HepG2 (cell line): ENCODE measurements around the gene DMXL1. TPM values are rescaled to one million over a fixed set of nuclear protein-coding genes. Genes with fewer than 3 reads are reported as not detected.

ENCODE experiments used
- ATAC-seq: fragments of 200-7000 bp; cut with Tn5 transposase; 3 replicates; pipeline ENCODE4 v1.9.1; 2020; ENCODE audit warnings: mild to moderate bottlenecking, moderate library complexity
- BruUV-seq: library from RNA; stranded (reverse); fragments of 400-500 nt; replicated peaks from 2 replicates; lab custom pipeline; 2021; lab: Mats Ljungman, UMichigan
- CTCF ChIA-PET: fragments of 300-600 bp; formaldehyde crosslinking; extraction: SDS; loops from one replicate; lab custom pipeline; 2021; ENCODE audit warnings: low total read pairs, inconsistent platforms, low intra/inter-chr PET ratio; lab: Yijun Ruan, JAX
- POLR2A ChIA-PET: fragments of 350-600 bp; sonication (Branson Sonifier 250); formaldehyde crosslinking; loops from one replicate; lab custom pipeline; 2020; ENCODE audit warnings: antibody characterized with exemption, inconsistent platforms; lab: Yijun Ruan, JAX
- DNase-seq: peaks from one replicate; pipeline ENCODE4 v3.0.0-alpha.2; 2015; ENCODE audit warnings: low spot score
- FAIRE-seq: peaks from 3 replicates; lab custom pipeline; 2011; peaks lifted over from hg19 to GRCh38; lab: Jason Lieb, UNC
- H2AFZ ChIP-seq: one replicate; pipeline ENCODE4 v1.6.1; 2011; ENCODE audit warnings: low read length, inconsistent platforms
- H3K27ac ChIP-seq: fragments of 300-600 bp; 3 replicates; pipeline ENCODE4 v1.8.0; 2011; ENCODE audit warnings: mixed run types, mild to moderate bottlenecking, mixed read lengths, low read length, inconsistent platforms; ENCODE audit not compliant: insufficient read depth; ENCODE audit errors: extremely low read length
- H3K27me3 ChIP-seq, 2 experiments: fragments of 200-600 bp in 1 of 2; 2 replicates in 1 of 2; 3 replicates in 1 of 2; pipeline versions ENCODE4 v1.6.0 to v1.8.0; 2011; ENCODE audit warnings: low read length in 2 of 2, mild to moderate bottlenecking in 2 of 2, moderate library complexity in 2 of 2, inconsistent platforms in 1 of 2; ENCODE audit not compliant: insufficient read depth in 2 of 2, control insufficient read depth in 1 of 2
- H3K36me3 ChIP-seq, 2 experiments: fragments of 200-600 bp in 1 of 2; replicated peaks in 1 of 2; 2 replicates in 1 of 2; 3 replicates in 1 of 2; pipeline versions ENCODE4 v1.5.1 to v1.8.0; 2011; ENCODE audit warnings: low read length in 2 of 2, inconsistent platforms in 1 of 2; ENCODE audit not compliant: insufficient read depth in 2 of 2, control insufficient read depth in 1 of 2
- H3K4me1 ChIP-seq: 2 replicates; pipeline ENCODE4 v1.5.1; 2012; ENCODE audit warnings: low read length, inconsistent platforms; ENCODE audit not compliant: insufficient read depth
- H3K4me2 ChIP-seq: 2 replicates; pipeline ENCODE4 v1.6.0; 2011; ENCODE audit warnings: low read depth, low read length, inconsistent platforms
- H3K4me3 ChIP-seq, 3 experiments: fragments of 200-600 bp in 1 of 3; sonication (generic), shearing (Covaris generic) in 1 of 3; replicated peaks in 1 of 3; 2 replicates each; pipeline ENCODE4 v1.5.1; 2011 to 2016; ENCODE audit warnings: low read length in 3 of 3, inconsistent platforms in 2 of 3, low read depth in 2 of 3, mild to moderate bottlenecking in 2 of 3, control low read depth in 1 of 3, mixed read lengths in 1 of 3; ENCODE audit not compliant: insufficient read depth in 1 of 3
- H3K79me2 ChIP-seq: one replicate; pipeline ENCODE4 v1.6.1; 2011; ENCODE audit warnings: low read length, inconsistent platforms; ENCODE audit not compliant: insufficient read depth
- H3K9ac ChIP-seq: 2 replicates; pipeline ENCODE4 v1.6.0; 2011; ENCODE audit warnings: mild to moderate bottlenecking, low read depth, low read length, inconsistent platforms; ENCODE audit not compliant: insufficient read depth
- H3K9me3 ChIP-seq: 2 replicates; pipeline ENCODE4 v1.5.1; 2012; ENCODE audit warnings: mild to moderate bottlenecking, low read length
- H4K20me1 ChIP-seq: 2 replicates; pipeline ENCODE4 v1.6.0; 2011; ENCODE audit warnings: inconsistent platforms, mild to moderate bottlenecking, low read length, moderate library complexity; ENCODE audit not compliant: insufficient read depth
- HNRNPK ChIP-seq: fragments of 200-400 bp; formaldehyde crosslinking; IDR thresholded peaks from 2 replicates; pipeline ENCODE4 v1.6.1; 2018; ENCODE audit warnings: low read length, low read depth, moderate library complexity, mild to moderate bottlenecking; ENCODE audit not compliant: poor library complexity, severe bottlenecking
- MED8 ChIP-seq: sonication (generic); formaldehyde crosslinking; IDR thresholded peaks from 2 replicates; pipeline ENCODE4 v1.8.1; 2023; ENCODE audit warnings: mild to moderate bottlenecking, missing genetic modification reagents; ENCODE audit not compliant: insufficient replicate concordance
- MEIS2 ChIP-seq: sonication (generic); formaldehyde crosslinking; IDR thresholded peaks from 2 replicates; pipeline ENCODE4 v1.9.0; 2021; ENCODE audit warnings: mild to moderate bottlenecking, missing genetic modification reagents
- MXD4 ChIP-seq: IDR thresholded peaks from 2 replicates; pipeline ENCODE4 v1.6.1; 2016; ENCODE audit warnings: mild to moderate bottlenecking, missing biosample characterization, missing genetic modification reagents
- NFE2L2 ChIP-seq: fragments of 150-350 bp; IDR thresholded peaks from 2 replicates; pipeline ENCODE4 v1.6.1; 2014; ENCODE audit warnings: low read length
- SRSF9 ChIP-seq: fragments of 200-400 bp; formaldehyde crosslinking; IDR thresholded peaks from 2 replicates; pipeline ENCODE4 v1.6.1; 2018; ENCODE audit warnings: borderline replicate concordance, mild to moderate bottlenecking, low read depth, low read length; ENCODE audit not compliant: insufficient read depth, poor library complexity, severe bottlenecking
- TBL1XR1 ChIP-seq: fragments of 150-350 bp; IDR thresholded peaks from 2 replicates; pipeline ENCODE4 v1.6.1; 2014; ENCODE audit warnings: borderline replicate concordance, low read length; ENCODE audit not compliant: partially characterized antibody
- ZBTB38 ChIP-seq: sonication (generic); formaldehyde crosslinking; IDR thresholded peaks from 2 replicates; pipeline ENCODE4 v1.5.1; 2020; ENCODE audit warnings: mild to moderate bottlenecking, missing genetic modification reagents
- ZBTB7A ChIP-seq: sonication (generic); formaldehyde crosslinking; IDR thresholded peaks from 2 replicates; pipeline ENCODE4 v1.8.0; 2022; ENCODE audit warnings: mild to moderate bottlenecking, missing genetic modification reagents
- ZNF549 ChIP-seq: sonication (generic); formaldehyde crosslinking; IDR thresholded peaks from 2 replicates; pipeline ENCODE4 v1.5.0; 2020; ENCODE audit warnings: missing genetic modification reagents
- ZSCAN30 ChIP-seq: sonication (generic); formaldehyde crosslinking; IDR thresholded peaks from 2 replicates; pipeline ENCODE4 v1.5.0; 2020; ENCODE audit warnings: mild to moderate bottlenecking, missing genetic modification reagents
- WGBS: methylation state at CpG from one replicate; pipeline ENCODE4 v1.1.6; 2017; ENCODE audit warnings: low lambda C conversion rate; 5-methylcytosine and 5-hydroxymethylcytosine counted together
- in situ Hi-C: cut with HindIII; loops from 2 replicates; pipeline ENCODE4 v1.10.0; 2017; ENCODE audit warnings: low pct_unique_long_range_greater_than_20kb; ENCODE audit not compliant: extremely low pct_ligation_motif_present
- intact Hi-C: fragments of 100-400 bp; cut with micrococcal nuclease; formaldehyde crosslinking; loops from one replicate; pipeline ENCODE4 v1.10.0; 2022; ENCODE audit not compliant: unreplicated experiment
- polyA plus RNA-seq, 8 experiments: library from polyadenylated mRNA; depleted of rRNA in 3 of 8; stranded (reverse) in 7 of 8; unstranded in 1 of 8; fragments of >200 nt; fragmentation: Illumina TruSeq in 4 of 8; extraction: Trizol in 4 of 8; gene quantifications; 2 replicates each; pipeline versions ENCODE4 v1.2.1 to v1.2.3, GENCODE V29; 2011 to 2016; ENCODE audit warnings: low read depth in 4 of 8, missing spikeins in 1 of 8, mixed read lengths in 1 of 8; ENCODE audit not compliant: insufficient read depth in 1 of 8
- total RNA-seq, 5 experiments: library from RNA; depleted of rRNA; stranded (reverse); fragments of >200 nt; fragmentation: Illumina TruSeq; extraction: Trizol; gene quantifications; 2 replicates each; pipeline ENCODE4 v1.2.3, GENCODE V29; 2016; ENCODE audit warnings: low read depth in 1 of 5
- TF ChIP-seq, protein P1 (sequence below): sonication (generic); formaldehyde crosslinking; IDR thresholded peaks from 2 replicates; pipeline ENCODE4 v1.4.0; 2020; ENCODE audit warnings: missing genetic modification reagents
- TF ChIP-seq, protein P2 (sequence below): IDR thresholded peaks from 2 replicates; pipeline ENCODE4 v1.6.1; 2016; ENCODE audit warnings: missing compliant biosample characterization, missing genetic modification reagents, borderline replicate concordance
- TF ChIP-seq, protein P3 (sequence below): sonication (generic); formaldehyde crosslinking; IDR thresholded peaks from 2 replicates; pipeline ENCODE4 v1.5.0; 2020; ENCODE audit warnings: missing genetic modification reagents
- TF ChIP-seq, protein P4 (sequence below): sonication (generic); formaldehyde crosslinking; conservative IDR thresholded peaks from 2 replicates; pipeline ENCODE4 v1.4.0; 2020; ENCODE audit warnings: missing genetic modification reagents

Gene DMXL1
- total and polyA plus RNA-seq, 2 of the 13 experiments (the other 11 are each of a cell fraction or from before 2014, with no cell fraction given) = 6.9 to 18.6 TPM

DNA sequence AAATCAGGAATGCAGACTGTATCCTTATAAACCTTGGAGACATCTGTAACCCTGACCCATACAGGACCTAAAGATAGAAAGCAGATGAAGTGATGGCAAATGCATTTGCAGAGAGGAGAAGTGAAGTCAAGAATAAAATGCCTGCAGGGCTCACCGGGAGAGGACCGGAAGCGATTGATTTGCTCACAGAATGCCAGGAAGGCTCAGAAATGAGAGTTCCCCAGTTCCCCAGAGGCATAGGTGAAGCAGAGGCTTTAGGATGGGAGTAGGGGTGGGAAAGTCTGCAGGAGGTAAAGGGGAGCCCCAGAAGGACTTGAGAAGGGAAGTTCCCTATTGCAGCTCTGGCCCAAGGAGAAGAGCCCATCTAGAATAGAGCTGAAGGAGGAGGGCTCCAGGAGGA lies 221.0 kb downstream of the DMXL1 start (continued):
- TF ChIP-seq, protein P1, sequence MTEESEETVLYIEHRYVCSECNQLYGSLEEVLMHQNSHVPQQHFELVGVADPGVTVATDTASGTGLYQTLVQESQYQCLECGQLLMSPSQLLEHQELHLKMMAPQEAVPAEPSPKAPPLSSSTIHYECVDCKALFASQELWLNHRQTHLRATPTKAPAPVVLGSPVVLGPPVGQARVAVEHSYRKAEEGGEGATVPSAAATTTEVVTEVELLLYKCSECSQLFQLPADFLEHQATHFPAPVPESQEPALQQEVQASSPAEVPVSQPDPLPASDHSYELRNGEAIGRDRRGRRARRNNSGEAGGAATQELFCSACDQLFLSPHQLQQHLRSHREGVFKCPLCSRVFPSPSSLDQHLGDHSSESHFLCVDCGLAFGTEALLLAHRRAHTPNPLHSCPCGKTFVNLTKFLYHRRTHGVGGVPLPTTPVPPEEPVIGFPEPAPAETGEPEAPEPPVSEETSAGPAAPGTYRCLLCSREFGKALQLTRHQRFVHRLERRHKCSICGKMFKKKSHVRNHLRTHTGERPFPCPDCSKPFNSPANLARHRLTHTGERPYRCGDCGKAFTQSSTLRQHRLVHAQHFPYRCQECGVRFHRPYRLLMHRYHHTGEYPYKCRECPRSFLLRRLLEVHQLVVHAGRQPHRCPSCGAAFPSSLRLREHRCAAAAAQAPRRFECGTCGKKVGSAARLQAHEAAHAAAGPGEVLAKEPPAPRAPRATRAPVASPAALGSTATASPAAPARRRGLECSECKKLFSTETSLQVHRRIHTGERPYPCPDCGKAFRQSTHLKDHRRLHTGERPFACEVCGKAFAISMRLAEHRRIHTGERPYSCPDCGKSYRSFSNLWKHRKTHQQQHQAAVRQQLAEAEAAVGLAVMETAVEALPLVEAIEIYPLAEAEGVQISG (CRISPR knock-in tag) = no peak
- TF ChIP-seq MEIS2 (CRISPR knock-in tag) (no peak), ZBTB38 (CRISPR knock-in tag) (no peak), MXD4 (CRISPR knock-in tag) (no peak)

DNA sequence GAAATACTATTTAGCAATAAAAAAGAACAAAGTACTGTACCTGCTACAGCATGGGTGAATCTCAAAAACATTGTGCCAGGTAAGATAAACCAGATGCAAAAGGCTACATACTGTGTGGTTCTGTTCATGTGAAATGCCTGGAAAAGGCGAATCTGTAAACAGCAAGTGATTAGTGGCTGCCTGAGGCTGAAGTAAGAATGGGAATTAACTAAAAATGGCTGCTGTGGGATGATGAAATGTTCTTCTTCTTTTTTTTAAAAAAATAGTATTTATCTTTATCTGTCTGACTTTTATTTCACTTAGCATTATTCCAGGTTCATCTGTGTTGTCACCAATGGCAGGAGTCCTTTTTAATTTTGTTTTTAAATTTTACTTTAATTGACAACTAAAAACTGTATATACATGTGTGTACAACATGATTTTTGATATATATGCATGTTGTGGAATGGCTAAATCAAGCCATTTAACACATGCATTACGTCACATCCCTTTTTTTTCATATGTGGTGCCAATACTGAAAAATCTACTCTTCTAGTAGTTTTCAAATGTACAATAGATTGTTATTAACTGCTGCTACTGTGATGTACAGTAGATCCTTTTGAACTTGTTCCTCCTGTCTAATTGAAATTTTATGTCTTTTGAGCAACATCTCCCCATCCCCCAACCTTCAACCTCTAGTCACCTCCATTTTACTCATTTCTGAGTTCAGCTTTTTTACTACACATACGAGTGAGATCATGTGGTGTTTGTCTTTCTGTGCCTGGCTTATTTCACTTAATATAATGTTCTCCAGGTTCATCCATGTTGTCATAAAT lies 222.0 kb downstream of the DMXL1 start:
- H3K9me3 ChIP-seq = no peaks in the 10 kb centered on the region
- H3K9ac ChIP-seq = no peak overlapping the region
- H2AFZ ChIP-seq = no peak overlapping the region
- H3K27ac ChIP-seq = no peak overlapping the region
- no peak for DNase-seq
- no peak overlapping the region for H3K4me2 ChIP-seq
- FAIRE-seq = no peak
- CTCF ChIA-PET = no interaction called here
- no TSS peak for BruUV-seq
- intact Hi-C loops = no loop called here
- in situ Hi-C loops = no loop called here
- ATAC-seq = no peak
- 0 out of 2 replicates have a peak, but pooled peaks cover 6% of the 10 kb centered on the region for H3K4me1 ChIP-seq
- no peaks in the 10 kb centered on the region for H3K79me2 ChIP-seq
- no peaks in the 10 kb centered on the region for H3K27me3 ChIP-seq
- no peak overlapping the region for H3K4me3 ChIP-seq
- POLR2A ChIA-PET = no interaction called here
- no peaks in the 10 kb centered on the region for H3K36me3 ChIP-seq
- no peaks in the 10 kb centered on the region for H4K20me1 ChIP-seq
- WGBS = 92% methylated on average over 3 of the region's 3 CpGs
- no peak for TF ChIP-seq TBL1XR1
- TF ChIP-seq MED8 (CRISPR knock-in tag) = no peak
- TF ChIP-seq, protein P2, sequence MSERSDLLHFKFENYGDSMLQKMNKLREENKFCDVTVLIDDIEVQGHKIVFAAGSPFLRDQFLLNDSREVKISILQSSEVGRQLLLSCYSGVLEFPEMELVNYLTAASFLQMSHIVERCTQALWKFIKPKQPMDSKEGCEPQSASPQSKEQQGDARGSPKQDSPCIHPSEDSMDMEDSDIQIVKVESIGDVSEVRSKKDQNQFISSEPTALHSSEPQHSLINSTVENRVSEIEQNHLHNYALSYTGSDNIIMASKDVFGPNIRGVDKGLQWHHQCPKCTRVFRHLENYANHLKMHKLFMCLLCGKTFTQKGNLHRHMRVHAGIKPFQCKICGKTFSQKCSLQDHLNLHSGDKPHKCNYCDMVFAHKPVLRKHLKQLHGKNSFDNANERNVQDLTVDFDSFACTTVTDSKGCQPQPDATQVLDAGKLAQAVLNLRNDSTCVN (CRISPR knock-in tag) = no peak
- TF ChIP-seq HNRNPK = no peak
- TF ChIP-seq, protein P3, sequence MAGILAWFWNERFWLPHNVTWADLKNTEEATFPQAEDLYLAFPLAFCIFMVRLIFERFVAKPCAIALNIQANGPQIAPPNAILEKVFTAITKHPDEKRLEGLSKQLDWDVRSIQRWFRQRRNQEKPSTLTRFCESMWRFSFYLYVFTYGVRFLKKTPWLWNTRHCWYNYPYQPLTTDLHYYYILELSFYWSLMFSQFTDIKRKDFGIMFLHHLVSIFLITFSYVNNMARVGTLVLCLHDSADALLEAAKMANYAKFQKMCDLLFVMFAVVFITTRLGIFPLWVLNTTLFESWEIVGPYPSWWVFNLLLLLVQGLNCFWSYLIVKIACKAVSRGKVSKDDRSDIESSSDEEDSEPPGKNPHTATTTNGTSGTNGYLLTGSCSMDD (CRISPR knock-in tag) = no peak
- no peak for TF ChIP-seq ZSCAN30 (CRISPR knock-in tag)
- no peak for TF ChIP-seq NFE2L2
- TF ChIP-seq, protein P4, sequence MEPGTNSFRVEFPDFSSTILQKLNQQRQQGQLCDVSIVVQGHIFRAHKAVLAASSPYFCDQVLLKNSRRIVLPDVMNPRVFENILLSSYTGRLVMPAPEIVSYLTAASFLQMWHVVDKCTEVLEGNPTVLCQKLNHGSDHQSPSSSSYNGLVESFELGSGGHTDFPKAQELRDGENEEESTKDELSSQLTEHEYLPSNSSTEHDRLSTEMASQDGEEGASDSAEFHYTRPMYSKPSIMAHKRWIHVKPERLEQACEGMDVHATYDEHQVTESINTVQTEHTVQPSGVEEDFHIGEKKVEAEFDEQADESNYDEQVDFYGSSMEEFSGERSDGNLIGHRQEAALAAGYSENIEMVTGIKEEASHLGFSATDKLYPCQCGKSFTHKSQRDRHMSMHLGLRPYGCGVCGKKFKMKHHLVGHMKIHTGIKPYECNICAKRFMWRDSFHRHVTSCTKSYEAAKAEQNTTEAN = no peak
- TF ChIP-seq ZNF549 (CRISPR knock-in tag) = no peak
- no peak for TF ChIP-seq SRSF9
- TF ChIP-seq ZBTB7A (CRISPR knock-in tag) = no peak
